ENCODE results near the gene POLR2I.

DNA sequence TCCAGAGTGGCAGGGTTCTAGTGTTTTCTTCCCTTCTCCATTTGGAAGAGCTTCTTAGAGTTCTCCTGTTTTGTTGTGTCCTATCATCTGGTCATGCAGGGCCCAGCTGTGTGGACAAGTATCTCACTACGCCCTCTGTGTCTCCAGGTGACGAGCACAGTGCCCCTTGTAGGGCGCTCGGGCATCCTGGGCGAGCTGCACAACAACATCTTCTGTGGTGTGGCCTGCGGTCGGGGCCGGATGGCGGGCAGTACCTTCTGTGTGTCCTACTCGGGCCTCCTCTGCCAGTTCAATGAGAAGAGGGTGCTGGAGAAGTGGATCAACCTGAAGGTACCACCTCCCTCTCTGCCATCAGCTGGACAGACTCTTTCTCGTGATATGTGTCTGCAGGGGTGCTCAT, 47.0 kb downstream of the POLR2I start:
- TF ChIP-seq EZH2 (IDR thresholded peaks at IDR 0.05) (no peak), POLR2AphosphoS5 (IDR thresholded peaks at IDR 0.05; ENCODE audit: borderline replicate concordance, low read depth, low read length) (no peak)
